NB4 (cell line): ENCODE results near the gene AGBL4.

Experiments
- CTCF ChIP-seq: IDR thresholded peaks from one replicate; pipeline ENCODE4 v1.5.1; 2012; ENCODE audit warnings: low read depth, low read length
- POLR2A ChIP-seq: IDR thresholded peaks from 2 replicates; pipeline ENCODE4 v1.6.1; 2011; ENCODE audit warnings: mild to moderate bottlenecking; ENCODE audit not compliant: insufficient read length; ENCODE audit errors: extremely low read depth

GRCh38 chr1:48654606-48655210 lies 1369.0 kb downstream of the AGBL4 start:
- no peak for TF ChIP-seq CTCF
- TF ChIP-seq POLR2A = no peak
